ENCODE results near the gene IQSEC1.

The IQSEC1 gene

GRCh38 chr3:12934431-12934830 lies 138.8 kb downstream of the IQSEC1 start:
- no peak for DNase-seq (ENCODE audit: low read depth)

- no peak for DNase-seq (ENCODE audit: low read depth)
These were observed 139.3 kb downstream of the IQSEC1 start for GRCh38 chr3:12933901-12934300.

- no peak for DNase-seq (ENCODE audit: low read depth)
These were observed 140.5 kb downstream of the IQSEC1 start for GRCh38 chr3:12932754-12933153.

- DNase-seq (ENCODE audit: low read depth) = no peak
These were observed 140.9 kb downstream of the IQSEC1 start for GRCh38 chr3:12932347-12932746.

- DNase-seq (ENCODE audit: low read depth) = no peak
These were observed 141.8 kb downstream of the IQSEC1 start for GRCh38 chr3:12931273-12931905.

GRCh38 chr3:12929801-12930200 lies 143.4 kb downstream of the IQSEC1 start:
- DNase-seq (ENCODE audit: low read depth) = no peak

- DNase-seq (ENCODE audit: low read depth) = no peak
These were observed 146.6 kb downstream of the IQSEC1 start for GRCh38 chr3:12926660-12927059.

- DNase-seq (ENCODE audit: low read depth) = no peak
These were observed 147.6 kb downstream of the IQSEC1 start for GRCh38 chr3:12925648-12926047.

- DNase-seq (ENCODE audit: low read depth) = no peak
These were observed 148.8 kb downstream of the IQSEC1 start for GRCh38 chr3:12924437-12924836.

- DNase-seq (ENCODE audit: low read depth) = no peak
These were observed 150.3 kb downstream of the IQSEC1 start for GRCh38 chr3:12922881-12923431.

GRCh38 chr3:12922306-12922705 lies 150.9 kb downstream of the IQSEC1 start:
- DNase-seq (ENCODE audit: low read depth) = no peak

GRCh38 chr3:12921736-12922135 lies 151.5 kb downstream of the IQSEC1 start:
- DNase-seq (ENCODE audit: low read depth) = no peak

- DNase-seq (ENCODE audit: low read depth) = no peak
These were observed 152.3 kb downstream of the IQSEC1 start for GRCh38 chr3:12920967-12921366.

- no peak for DNase-seq (ENCODE audit: low read depth)
These were observed 154.0 kb downstream of the IQSEC1 start for GRCh38 chr3:12919205-12919604.

GRCh38 chr3:12918231-12918630 lies 155.0 kb downstream of the IQSEC1 start:
- DNase-seq (ENCODE audit: low read depth) = no peak

- DNase-seq (ENCODE audit: low read depth) = peak; percentile 31
These were observed 157.1 kb downstream of the IQSEC1 start for GRCh38 chr3:12916159-12916558.

GRCh38 chr3:12914088-12914487 lies 159.1 kb downstream of the IQSEC1 start:
- DNase-seq (ENCODE audit: low read depth) = no peak

- DNase-seq (ENCODE audit: low read depth) = no peak
These were observed 161.3 kb downstream of the IQSEC1 start for GRCh38 chr3:12911881-12912415.

- no peak for DNase-seq (ENCODE audit: low read depth)
These were observed 162.7 kb downstream of the IQSEC1 start for GRCh38 chr3:12910356-12911099.

- no peak for DNase-seq (ENCODE audit: low read depth)
These were observed 163.5 kb downstream of the IQSEC1 start for GRCh38 chr3:12909710-12910109.

- DNase-seq (ENCODE audit: low read depth) = no peak
These were observed 164.4 kb downstream of the IQSEC1 start for GRCh38 chr3:12908859-12909258.

GRCh38 chr3:12908136-12908730 lies 165.0 kb downstream of the IQSEC1 start:
- DNase-seq (ENCODE audit: low read depth) = no peak

- DNase-seq (ENCODE audit: low read depth) = no peak
These were observed 165.5 kb downstream of the IQSEC1 start for GRCh38 chr3:12907729-12908128.
